Measurements from ENCODE around the gene MLLT6.

GRCh38 chr17:38697061-38697820 is 7.8 kb upstream of the MLLT6 start:
- TF ChIP-seq EP300 (IDR thresholded peaks at IDR 0.05) = no peak
- TF ChIP-seq CTCF (IDR thresholded peaks at IDR 0.05) = no peak
- no peak for TF ChIP-seq POLR2AphosphoS5 (IDR thresholded peaks at IDR 0.05)
- no peak for TF ChIP-seq POLR2A (IDR thresholded peaks at IDR 0.05; ENCODE audit: low read depth)

All from esophagus muscularis mucosa (tissue), 4 donors.